ENCODE results near the gene ICAM5.
"Not testable (repeated sequence)": the region's sequence is repeated elsewhere in the genome, so short reads cannot be mapped to it uniquely, and the experiment has no call there.

The ICAM5 gene, protein sequence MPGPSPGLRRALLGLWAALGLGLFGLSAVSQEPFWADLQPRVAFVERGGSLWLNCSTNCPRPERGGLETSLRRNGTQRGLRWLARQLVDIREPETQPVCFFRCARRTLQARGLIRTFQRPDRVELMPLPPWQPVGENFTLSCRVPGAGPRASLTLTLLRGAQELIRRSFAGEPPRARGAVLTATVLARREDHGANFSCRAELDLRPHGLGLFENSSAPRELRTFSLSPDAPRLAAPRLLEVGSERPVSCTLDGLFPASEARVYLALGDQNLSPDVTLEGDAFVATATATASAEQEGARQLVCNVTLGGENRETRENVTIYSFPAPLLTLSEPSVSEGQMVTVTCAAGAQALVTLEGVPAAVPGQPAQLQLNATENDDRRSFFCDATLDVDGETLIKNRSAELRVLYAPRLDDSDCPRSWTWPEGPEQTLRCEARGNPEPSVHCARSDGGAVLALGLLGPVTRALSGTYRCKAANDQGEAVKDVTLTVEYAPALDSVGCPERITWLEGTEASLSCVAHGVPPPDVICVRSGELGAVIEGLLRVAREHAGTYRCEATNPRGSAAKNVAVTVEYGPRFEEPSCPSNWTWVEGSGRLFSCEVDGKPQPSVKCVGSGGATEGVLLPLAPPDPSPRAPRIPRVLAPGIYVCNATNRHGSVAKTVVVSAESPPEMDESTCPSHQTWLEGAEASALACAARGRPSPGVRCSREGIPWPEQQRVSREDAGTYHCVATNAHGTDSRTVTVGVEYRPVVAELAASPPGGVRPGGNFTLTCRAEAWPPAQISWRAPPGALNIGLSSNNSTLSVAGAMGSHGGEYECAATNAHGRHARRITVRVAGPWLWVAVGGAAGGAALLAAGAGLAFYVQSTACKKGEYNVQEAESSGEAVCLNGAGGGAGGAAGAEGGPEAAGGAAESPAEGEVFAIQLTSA

DNA sequence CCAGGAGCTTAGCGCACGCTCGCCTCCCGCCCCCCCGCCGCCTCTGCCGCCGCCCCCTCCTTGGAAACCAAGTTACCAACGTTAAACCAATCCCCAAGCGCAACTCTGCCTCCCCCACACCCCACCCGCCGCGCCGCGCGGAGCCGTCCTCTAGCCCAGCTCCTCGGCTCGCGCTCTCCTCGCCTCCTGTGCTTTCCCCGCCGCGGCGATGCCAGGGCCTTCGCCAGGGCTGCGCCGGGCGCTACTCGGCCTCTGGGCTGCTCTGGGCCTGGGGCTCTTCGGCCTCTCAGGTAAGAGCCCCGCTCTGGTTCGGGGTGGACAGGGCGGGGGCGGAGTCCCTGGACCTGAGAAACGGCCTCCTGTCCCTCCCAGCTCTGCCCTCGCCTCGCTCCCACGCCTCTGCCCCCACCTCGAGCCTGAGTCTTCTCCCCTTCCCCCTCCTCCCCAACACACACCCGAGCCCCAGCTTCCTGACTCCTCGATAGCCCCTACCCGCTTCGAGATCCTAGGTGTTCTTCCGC, at the start of gene ICAM5:
ICAM5 (plus strand) TSS at position 117 of the 521 bp plus-strand sequence; CDS start at position 209, 92 bp downstream.
- peak; percentile 16 for DNase-seq

DNA sequence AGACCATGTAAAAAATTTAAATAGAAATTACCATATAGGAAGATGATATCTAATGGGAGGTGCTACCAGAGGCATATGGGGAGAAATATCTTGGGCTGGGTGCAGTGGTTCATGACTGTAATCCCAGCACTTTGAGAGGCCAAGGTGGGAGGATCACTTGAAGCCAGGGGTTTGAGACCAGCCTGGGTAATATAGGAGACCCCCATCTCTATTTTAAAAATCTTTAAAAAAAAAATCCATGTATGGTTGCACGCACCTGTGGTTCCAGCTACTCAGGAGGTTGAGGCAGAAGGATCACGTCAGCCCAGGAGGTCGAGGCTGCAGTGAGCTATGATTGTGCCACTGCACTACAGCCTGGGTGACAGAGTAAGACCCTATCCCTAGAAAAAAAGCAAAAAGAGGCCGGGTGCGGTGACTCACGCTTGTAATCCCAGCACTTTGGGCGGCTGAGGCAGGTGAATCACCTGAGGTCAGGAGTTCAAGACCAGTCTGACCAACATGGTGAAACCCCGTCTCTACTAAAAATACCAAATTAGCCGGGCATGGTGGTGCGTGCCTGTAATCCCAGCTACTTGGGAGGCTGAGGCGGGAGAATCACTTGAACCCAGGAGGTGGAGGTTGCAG, 47.8 kb upstream of the ICAM5 start:
- DNase-seq, result not testable (repeated sequence)

DNA sequence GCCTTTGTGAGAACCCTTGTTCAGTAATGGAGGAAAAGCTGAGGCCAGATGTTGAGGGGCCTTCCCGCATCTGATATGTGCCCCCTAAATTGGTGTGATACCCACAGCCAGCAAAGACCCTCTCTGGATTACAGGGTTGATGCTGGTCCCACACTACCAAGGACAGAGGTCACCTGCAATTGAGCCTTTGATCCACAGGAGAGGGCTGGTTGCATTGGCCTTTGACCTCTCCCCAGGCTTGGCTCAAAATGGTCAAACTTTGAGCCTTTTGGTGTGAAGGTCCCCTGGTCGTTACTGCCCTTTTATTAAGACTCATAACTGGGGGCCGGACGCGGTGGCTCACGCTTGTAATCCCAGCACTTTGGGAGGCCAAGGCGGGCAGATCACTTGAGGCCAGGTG, 46.1 kb upstream of the ICAM5 start:
- DNase-seq, result no peak

GRCh38 chr19:10245189-10245939, 44.4 kb upstream of the ICAM5 start:
- DNase-seq, result no peak

- no peak for DNase-seq
Measured at GRCh38 chr19:10246511-10246910, 43.2 kb upstream of the ICAM5 start.

DNA sequence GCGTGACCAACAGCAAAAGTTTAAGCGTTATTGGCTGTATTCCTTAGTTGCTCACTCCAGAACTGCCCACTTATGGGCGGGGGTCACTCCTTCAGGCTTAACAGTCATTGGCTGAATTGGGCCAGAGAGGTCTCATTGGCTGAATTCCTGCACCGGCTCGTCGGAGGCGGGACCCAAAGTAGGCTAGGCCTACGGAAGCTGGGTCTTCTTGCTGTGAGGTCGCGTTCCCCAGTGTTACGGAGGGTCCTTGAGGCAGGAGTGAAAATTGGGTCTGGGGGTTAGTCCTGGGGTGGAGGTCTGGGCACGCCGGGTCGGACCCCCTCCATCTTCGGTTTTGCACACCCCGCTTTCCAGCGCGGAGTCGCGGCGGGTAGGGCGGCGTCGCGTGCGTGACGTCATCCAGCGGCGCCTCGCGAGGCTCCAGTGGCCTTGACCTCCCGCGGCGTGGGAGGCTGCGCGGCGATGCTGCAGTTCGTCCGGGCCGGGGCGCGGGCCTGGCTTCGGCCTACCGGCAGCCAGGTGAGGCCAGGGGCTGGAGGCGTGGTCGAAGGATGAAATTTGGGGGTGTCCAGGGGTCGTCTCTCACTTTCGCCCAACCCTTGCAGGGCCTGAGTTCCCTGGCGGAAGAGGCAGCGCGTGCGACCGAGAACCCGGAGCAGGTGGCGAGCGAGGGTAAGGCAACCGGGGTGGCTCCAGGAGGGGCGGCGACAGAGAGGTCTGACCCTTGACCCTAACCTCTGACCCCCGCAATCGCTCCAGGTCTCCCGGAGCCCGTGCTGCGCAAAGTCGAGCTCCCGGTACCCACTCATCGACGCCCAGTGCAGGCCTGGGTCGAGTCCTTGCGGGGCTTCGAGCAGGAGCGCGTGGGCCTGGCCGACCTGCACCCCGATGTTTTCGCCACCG, 37.7 kb upstream of the ICAM5 start, which contains the start of gene MRPL4:
MRPL4 (plus strand) TSS at position 423 of the 903 bp plus-strand sequence; CDS start at position 463, 40 bp downstream.
- DNase-seq, result peak; percentile 98

DNA sequence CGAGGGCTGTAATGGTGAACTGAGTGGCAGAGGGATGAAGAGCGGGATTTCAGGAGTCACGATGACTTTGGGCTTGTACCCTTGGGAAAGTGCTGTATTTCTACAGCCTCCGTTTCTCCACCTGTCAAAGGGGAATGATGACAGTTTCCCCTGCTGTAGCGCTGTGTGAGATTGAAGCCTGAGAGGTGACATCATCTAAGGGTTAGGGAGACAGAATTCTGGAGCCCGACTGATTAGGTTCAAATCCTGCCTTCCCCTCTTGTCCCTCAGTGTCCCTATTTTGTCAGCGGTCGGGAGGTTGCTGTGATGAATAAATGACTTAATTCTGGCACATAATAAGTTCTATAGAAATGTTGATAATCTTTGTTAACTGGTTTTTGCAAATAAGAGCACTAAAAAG, 37.0 kb upstream of the ICAM5 start:
- no peak for DNase-seq

DNA sequence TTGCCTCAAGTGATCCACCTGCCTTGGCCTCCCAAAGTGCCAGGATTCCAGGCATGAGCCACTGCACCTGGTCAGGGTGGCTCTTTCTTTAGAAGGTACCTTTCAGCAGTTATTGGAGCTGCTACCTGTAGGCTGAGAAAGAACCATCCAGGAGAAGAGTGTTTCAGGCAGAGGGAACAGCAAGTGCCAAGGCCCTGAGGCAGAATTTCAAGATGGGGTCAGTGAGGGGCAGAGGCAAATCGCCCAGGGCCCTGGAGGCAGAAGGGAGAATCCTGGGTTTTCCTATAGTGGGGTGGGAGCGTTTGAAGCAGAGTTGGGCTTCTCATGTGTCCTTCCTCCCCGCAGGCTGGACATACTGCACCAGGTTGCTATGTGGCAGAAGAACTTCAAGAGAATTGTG, 35.5 kb upstream of the ICAM5 start:
- no peak for DNase-seq

DNA sequence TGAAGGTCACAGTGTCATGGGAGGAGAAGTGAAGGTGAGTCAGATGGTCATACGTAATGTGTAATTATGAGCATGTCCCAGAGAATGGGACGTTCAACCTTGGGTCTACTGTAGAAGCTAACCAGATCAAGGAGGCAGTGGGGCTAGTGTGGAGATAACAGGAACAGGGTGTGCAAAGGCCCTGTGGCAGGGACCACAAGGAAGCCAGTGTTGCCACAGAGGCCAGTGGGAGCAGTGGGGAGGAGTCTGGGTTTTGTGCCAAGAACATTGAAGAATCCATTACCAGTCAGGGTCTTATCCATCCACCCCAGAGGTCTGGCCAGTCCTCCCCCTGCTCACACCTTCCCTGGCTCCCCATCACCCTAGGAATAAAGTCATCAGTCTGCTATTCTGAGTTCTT, 34.4 kb upstream of the ICAM5 start:
- no peak for DNase-seq

DNA sequence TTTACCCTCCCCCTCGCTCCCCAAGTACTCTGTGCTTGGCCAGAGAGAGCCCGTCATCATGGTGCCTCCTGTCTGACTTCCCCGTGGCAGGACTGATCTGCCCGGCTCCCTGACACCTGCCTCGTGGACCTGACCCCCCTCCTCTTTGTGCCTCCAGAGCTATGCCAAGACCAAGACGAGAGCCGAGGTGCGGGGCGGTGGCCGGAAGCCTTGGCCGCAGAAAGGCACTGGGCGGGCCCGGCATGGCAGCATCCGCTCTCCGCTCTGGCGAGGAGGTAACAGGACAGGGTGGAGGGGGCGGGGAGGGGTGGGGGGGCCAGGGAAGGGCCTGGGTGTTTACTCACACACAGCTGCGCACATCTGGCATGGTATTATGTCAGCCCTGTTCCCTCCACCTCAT, 33.2 kb upstream of the ICAM5 start:
- DNase-seq, result no peak

DNA sequence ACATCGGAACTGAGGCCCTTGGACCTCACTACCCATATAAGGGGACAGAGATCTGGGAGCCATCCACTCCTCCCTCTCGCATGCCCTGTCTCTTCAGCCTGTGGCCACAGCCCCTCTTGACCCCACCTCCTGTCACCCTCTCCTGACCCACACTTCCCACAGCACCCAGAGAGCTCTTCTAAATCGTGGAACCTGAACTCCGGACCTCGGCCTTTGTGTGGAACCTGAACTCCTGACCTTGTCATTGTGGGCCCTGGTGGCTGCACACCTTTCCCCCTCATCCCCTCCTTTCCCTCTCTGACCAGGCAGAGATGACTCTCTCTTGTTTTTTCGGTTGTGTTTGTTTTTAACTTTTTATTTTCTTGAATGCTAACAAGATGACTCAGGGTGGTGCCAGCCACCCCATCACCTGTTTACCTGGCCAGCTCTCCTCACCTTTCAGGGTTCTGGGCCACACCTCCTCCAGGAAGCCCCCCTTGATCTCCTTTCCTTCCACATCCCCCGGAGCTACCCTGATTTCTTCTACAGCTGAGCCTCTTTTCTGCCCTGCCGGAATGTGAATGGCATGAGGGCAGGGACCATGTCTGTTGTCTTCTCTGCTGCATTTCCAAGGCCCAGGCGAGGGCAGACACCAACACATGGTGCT, 32.7 kb upstream of the ICAM5 start:
- no peak for DNase-seq

GRCh38 chr19:10258080-10258710, 31.6 kb upstream of the ICAM5 start:
- no peak for DNase-seq

DNA sequence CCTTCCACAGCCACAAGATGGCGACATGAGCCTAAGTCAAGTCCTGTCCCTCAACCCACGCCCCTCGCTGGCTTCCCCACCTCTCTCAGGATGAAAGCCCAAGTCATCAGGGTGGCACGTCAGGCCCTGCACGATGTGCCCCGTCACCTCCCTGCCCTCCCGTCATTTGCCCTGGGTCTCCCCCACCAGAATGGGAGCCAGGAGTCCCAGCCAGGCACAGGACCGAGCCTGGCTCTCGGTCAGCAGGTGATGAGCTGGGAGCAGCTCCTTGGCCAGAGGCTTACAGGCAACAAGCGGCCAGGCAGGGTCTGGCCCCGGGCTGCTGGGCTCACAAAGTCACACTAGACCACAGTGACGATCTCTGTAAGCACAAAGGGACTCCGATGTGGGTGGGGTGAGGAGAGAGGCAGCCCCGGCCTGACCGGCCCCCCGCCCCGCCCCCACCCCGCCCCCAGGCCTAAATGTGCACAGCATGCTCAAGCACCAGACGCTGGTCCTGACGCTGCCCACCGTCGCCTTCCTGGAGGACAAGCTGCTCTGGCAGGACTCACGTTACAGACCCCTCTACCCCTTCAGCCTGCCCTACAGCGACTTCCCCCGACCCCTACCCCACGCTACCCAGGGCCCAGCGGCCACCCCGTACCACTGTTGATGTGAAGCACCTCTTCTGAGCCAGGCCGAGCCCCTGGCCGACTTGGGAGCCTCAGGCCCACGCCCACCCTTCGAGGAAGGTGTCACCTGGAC, 30.4 kb upstream of the ICAM5 start:
- DNase-seq, result peak; percentile 94

DNA sequence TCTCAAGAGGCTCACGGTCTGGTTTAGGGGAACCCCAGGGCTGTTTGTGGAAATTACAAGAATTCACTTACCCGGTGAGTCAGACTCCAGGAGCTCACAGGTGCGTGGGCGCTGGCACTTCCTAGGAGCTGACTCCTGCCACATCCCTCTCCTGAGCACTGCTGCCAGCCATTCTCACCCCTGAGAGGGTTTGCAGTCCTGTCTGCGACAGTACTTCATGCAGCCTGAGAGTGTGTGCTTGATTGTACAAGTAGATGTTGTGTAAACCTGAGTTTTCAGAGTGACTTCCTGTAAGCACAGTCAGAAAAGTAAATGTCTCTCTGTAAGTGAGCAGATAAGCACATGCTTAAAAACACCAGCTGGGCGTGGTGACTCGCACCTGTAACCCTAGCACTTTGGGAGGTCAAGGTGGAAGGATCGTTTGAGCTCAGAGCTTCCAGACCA, 29.6 kb upstream of the ICAM5 start:
- peak; percentile 71 for DNase-seq

GRCh38 chr19:10262771-10263170, 27.0 kb upstream of the ICAM5 start:
- no peak for DNase-seq

GRCh38 chr19:10266706-10267105, 23.0 kb upstream of the ICAM5 start:
- DNase-seq, result no peak

DNA sequence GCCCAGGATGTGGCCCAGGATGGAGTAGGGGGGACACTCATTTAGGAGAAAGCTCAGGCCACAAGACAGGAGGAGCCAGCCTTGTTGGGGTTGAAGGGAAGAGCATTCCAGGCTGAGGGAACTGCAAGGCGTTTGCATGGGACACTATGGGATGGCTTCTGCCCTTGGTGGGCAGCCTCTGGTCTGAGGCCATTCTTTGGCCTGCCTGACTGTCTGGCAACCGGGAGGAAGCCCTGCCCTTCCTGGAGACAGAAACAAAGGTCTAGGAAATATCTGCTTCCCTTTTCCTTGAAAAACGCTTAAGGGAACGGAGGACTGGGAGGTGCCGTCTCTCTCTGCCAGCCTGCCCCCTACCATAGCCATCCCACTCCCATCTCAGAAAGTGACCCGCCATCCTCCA, 21.7 kb upstream of the ICAM5 start:
- no peak for DNase-seq

DNA sequence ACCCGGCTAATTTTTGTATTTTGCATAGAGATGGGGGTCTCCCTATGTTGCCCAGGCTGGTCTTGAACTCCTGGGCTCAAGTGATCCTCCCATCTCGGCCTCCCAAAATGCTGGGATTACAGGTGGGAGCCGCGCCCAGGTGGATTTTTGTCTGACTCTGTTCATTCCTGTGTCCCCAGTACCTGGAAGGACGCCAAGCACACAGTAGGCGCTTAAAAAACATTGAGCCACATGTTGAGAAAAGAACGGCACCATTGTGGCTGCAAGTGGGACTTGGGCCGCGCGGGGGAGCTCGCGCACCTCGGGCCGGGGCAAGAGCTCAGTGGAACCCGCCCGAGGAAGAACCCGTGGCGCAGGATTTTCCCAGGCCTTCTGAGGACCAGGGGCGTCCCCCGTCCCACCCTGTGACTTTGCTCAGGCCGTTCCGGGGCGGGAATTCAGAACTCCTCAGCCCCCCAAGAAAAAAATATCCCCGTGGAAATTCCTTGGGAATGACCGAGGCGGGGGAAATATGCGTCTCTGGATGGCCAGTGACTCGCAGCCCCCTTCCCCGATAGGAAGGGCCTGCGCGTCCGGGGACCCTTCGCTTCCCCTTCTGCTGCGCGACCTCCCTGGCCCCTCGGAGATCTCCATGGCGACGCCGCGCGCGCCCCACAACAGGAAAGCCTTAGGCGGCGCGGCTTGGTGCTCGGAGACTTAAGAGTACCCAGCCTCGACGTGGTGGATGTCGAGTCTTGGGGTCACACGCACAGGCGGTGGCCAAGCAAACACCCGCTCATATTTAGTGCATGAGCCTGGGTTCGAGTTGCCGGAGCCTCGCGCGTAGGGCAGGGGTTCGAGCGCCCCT, 20.2 kb upstream of the ICAM5 start:
- peak; percentile 91 for DNase-seq

Data from activated CD4-positive, alpha-beta T cell treated with anti-CD3 and anti-CD28 coated beads, Interleukin-2, amount 50 U/mL, for 16 hours (primary cell).